ENCODE results near the gene MYEF2.

MYEF2 gene

GRCh38 chr15:48090666-48091065 lies 87.4 kb downstream of the MYEF2 start:
- intact Hi-C loops (cut with DNase I): no loop called here
- no peak for DNase-seq

GRCh38 chr15:48090115-48090514 lies 88.0 kb downstream of the MYEF2 start:
- no peak for DNase-seq
- intact Hi-C loops (cut with DNase I): no loop called here

- DNase-seq: no peak
- intact Hi-C loops (cut with DNase I): no loop called here
Measured at GRCh38 chr15:48089702-48090101, 88.4 kb downstream of the MYEF2 start.

- intact Hi-C loops (cut with DNase I): no loop called here
- DNase-seq: no peak
Measured at GRCh38 chr15:48087844-48088243, 90.3 kb downstream of the MYEF2 start.

- intact Hi-C loops (cut with DNase I): no loop called here
- no peak for DNase-seq
Measured at GRCh38 chr15:48086576-48086975, 91.5 kb downstream of the MYEF2 start.

GRCh38 chr15:48086133-48086532 lies 92.0 kb downstream of the MYEF2 start:
- intact Hi-C loops (cut with DNase I): no loop called here
- DNase-seq: no peak

- intact Hi-C loops (cut with DNase I): no loop called here
- DNase-seq: no peak
Measured at GRCh38 chr15:48085591-48085930, 92.5 kb downstream of the MYEF2 start.

GRCh38 chr15:48084759-48085590 lies 93.1 kb downstream of the MYEF2 start:
- intact Hi-C loops (cut with DNase I): no loop called here
- no peak for DNase-seq
